ENCODE results near the gene POU2F3.
"Not testable (repeated sequence)": the region's sequence is repeated elsewhere in the genome, so short reads cannot be mapped to it uniquely, and the experiment has no call there.

The POU2F3 gene

DNA sequence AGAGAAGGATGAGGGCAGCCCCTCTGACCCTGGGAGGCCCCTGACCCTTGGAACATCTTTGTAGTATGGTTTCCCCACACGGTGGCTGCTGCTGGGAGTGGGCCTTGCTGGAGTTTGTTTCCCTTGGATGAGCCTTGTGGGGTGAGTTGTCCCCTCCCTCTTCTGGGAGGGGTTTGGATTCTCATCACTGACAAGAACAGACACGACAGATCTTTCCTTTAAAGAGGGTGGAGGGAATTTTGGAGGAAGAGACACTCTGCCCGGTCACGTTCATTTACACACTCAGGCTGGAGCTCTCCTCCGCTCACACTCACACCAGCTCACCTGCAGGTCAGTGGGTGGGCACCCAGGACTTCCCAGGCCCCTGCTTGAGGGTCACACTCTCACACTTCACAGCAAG lies 31.7 kb downstream of the POU2F3 start:
- ATAC-seq (no peak), DNase-seq (no peak)
- H3K4me1 Mint-ChIP-seq: no peaks in the 10 kb centered on the region
- H3K27me3 Mint-ChIP-seq: peaks cover 73% of the 10 kb centered on the region
- H3K9me3 Mint-ChIP-seq: no peaks in the 10 kb centered on the region
- H3K4me3 Mint-ChIP-seq: no peak overlapping the region
- no peak overlapping the region for H3K27ac Mint-ChIP-seq

DNA sequence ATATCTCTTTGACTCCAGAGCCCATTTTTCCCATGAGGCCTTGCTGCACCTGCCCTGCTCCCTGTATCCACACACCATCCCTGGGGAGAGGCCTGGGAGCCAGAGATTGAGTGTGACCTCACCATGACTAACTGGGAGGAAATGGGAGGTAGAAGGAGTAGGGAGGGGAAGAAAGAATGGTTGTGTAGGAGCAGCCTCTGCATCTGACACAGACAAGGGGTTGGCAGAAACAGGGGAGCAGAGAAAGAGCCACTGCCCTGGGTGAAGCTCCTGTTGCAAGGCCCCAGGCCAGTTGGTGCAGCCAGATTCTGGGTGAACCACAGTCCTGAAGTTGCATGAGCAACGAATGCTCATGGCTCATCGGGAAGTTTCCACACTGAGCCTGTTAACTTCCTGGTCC lies 32.4 kb downstream of the POU2F3 start:
- Mint-ChIP-seq H3K4me3 (no peak overlapping the region), H3K27ac (no peak overlapping the region), H3K4me1 (no peaks in the 10 kb centered on the region), H3K9me3 (no peaks in the 10 kb centered on the region), H3K27me3 (peaks cover 67% of the 10 kb centered on the region)
- ATAC-seq (no peak), DNase-seq (no peak)

DNA sequence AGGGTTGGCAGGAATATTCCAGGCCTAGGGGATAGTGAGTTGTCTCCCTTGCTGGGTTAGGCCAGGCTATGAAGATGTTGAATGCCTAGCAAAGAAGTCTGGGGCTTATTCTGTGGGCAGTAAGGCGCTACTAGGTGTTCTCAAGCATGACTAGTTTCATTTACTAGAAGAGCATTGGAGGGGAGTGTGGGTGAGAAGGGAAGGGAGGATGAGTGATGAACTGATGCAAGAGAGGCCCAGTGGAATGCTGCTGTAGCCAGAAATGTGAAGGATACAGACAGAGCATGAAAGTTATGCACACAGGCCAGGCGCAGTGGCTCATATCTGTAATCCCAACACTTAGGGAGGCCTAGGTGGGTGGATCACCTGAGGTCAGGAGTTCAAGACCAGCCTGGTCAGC lies 33.5 kb downstream of the POU2F3 start:
- Mint-ChIP-seq H3K4me3 (no peak overlapping the region), H3K27me3 (peaks cover 66% of the 10 kb centered on the region), H3K9me3 (no peaks in the 10 kb centered on the region), H3K4me1 (no peaks in the 10 kb centered on the region), H3K27ac (no peak overlapping the region)
- no peak for DNase-seq
- ATAC-seq: no peak

DNA sequence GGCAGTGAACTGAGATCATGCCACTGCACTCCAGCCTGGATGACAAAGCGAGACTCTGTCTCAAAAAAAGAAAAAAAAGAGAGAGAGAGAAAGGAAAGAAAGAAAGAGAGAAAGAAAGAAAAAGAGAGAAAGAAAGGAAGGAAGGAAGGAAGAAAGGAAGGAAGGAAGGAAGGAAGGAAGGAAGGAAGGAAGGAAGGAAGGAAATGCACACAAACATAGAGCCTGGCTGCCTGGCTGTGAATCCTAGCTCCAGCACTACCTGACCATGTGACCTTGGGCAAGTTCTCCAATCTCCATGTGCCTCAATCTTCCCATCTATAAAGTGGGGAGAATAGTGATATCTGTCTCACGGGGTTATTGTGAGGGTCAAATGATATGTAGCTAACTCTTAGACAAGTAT lies 34.0 kb downstream of the POU2F3 start:
- ATAC-seq, DNase-seq, H3K4me3 Mint-ChIP-seq, H3K9me3 Mint-ChIP-seq, H3K4me1 Mint-ChIP-seq, H3K27ac Mint-ChIP-seq: not testable (repeated sequence)
- peaks cover 62% of the 10 kb centered on the region for H3K27me3 Mint-ChIP-seq

DNA sequence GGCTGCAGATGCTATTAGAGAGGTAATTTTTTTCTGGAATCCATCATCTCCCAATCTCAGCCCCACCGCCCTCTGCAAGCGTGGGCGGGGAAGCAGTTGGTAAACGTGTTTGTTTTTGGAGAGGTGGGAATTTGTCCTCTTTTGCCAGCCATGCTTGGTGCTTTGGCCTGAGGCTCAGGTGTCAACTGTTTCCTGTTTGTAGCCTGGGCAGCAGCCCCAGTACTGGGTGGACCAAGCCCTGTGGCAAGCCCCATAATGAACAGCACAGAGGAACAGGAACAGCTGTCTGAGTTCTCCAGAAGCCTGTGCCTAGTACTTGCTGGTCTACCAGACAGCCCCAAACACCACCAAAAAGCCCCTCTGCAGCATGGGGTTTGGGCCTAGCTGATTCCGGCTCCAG lies 39.6 kb downstream of the POU2F3 start:
- Mint-ChIP-seq H3K4me1 (no peaks in the 10 kb centered on the region), H3K4me3 (no peak overlapping the region), H3K27ac (no peak overlapping the region), H3K9me3 (no peaks in the 10 kb centered on the region), H3K27me3 (peaks cover 41% of the 10 kb centered on the region)
- ATAC-seq (no peak), DNase-seq (no peak)

DNA sequence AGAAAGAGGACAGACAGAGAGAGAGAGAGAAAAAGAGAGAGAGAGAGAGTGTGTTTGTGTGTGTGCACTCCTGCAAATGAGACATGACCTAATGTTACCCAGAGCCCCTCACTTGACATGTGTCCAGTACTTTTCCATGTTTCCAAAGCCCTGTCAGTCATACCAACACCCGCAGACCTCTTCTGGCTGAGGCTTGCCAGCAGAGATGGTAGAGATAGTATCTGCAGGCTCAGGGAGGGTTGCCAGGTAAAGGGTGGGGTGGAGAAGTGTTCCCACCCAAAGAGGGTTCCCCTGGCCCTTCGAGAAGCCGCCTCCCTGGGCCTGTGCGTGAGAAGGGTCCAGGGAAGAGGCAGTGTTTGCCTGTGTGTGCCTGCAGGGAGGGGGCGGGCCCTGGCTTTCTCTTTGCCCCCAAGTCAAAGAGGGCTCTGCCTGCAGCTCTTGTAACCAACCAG lies 40.7 kb downstream of the POU2F3 start:
- ATAC-seq (no peak), DNase-seq (no peak)
- peaks cover 31% of the 10 kb centered on the region for H3K27me3 Mint-ChIP-seq
- H3K4me1 Mint-ChIP-seq: no peaks in the 10 kb centered on the region
- H3K27ac Mint-ChIP-seq: no peak overlapping the region
- no peaks in the 10 kb centered on the region for H3K9me3 Mint-ChIP-seq
- H3K4me3 Mint-ChIP-seq: no peak overlapping the region

DNA sequence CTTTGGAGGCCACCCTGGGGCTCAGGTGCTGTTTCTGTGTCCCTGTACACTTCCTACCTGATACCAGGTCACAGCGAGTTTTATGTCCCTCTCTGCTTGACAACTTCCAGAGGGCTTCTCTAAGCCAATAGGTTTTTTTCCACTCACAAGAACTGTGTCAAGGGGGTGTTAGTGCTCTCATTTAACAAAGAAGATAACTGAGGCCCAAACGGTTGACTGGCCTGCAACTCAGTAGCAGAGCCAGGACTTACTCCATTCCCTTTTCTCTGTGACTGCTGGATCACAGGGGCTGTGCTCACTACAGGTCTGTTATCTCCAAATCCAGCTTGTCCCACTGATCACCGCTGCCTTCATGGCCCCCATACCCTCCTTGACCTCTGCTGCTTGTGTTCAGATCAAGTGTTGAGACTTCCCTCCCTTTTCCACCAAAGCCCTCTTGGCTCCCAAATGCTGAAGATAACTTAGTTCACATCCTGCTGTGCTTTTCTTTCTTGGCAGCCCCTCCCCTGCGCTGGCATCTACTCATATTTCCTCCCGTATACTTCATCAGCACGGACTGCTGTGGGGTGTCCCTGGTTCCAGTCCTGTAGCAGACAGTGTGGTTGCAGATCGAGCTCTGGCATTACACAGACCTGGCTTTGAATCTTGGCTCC lies 41.3 kb downstream of the POU2F3 start:
- Mint-ChIP-seq H3K4me3 (no peak overlapping the region), H3K27ac (no peak overlapping the region)

DNA sequence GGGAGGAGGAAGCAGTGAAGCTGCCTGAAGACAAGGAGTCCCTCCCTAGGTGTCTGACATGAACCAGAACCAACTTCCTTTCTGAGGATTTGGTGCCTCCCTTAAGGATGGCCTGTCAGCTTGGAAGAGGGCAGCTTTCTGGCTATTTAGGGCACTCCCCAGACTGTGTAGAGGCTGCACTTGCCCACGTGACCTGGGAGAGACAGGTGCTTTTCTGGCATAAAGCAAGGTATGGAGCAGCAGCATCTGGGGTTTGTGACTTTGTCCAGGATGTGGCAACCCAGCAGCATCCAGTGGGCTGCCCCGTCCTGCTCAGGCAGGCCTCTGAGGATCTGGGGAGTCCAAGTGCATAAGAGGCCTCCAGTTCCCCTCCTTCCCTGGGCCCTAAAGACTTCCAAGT lies 43.2 kb downstream of the POU2F3 start:
- no peak overlapping the region for H3K27ac Mint-ChIP-seq

More for the DNA sequence above, 41.3 kb downstream of the POU2F3 start:
- H3K9me3 Mint-ChIP-seq: no peaks in the 10 kb centered on the region
- no peaks in the 10 kb centered on the region for H3K4me1 Mint-ChIP-seq
- H3K27me3 Mint-ChIP-seq: peaks cover 26% of the 10 kb centered on the region
- DNase-seq (no peak), ATAC-seq (no peak)

DNA sequence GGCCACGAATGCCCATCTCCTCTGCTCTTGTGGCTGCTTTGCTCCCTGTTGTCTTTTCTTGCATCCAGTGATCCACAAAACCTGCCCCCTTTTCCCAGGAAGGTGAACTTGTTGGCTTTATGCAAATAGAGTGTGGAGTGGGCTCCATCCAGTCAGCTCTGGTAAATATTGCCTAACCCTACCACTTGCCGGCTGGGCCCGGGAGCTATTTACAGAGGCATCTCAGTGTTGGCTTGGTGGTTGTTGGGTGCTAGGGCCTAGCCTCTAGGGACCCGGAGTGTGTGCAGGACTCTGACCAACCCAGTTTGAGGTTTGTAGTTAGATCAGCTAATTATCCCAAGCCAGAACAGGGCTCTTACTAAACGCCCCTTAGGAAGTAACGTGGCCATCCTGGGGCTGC lies 44.3 kb downstream of the POU2F3 start:
- Mint-ChIP-seq H3K4me3 (no peak overlapping the region), H3K27me3 (peaks cover 24% of the 10 kb centered on the region), H3K27ac (no peak overlapping the region), H3K9me3 (no peaks in the 10 kb centered on the region), H3K4me1 (no peaks in the 10 kb centered on the region)
- no peak for ATAC-seq
- DNase-seq: no peak

More for the DNA sequence above, 43.2 kb downstream of the POU2F3 start:
- ATAC-seq: no peak
- H3K27me3 Mint-ChIP-seq: peaks cover 24% of the 10 kb centered on the region
- DNase-seq: no peak
- H3K9me3 Mint-ChIP-seq: no peaks in the 10 kb centered on the region
- no peak overlapping the region for H3K4me3 Mint-ChIP-seq
- no peaks in the 10 kb centered on the region for H3K4me1 Mint-ChIP-seq

DNA sequence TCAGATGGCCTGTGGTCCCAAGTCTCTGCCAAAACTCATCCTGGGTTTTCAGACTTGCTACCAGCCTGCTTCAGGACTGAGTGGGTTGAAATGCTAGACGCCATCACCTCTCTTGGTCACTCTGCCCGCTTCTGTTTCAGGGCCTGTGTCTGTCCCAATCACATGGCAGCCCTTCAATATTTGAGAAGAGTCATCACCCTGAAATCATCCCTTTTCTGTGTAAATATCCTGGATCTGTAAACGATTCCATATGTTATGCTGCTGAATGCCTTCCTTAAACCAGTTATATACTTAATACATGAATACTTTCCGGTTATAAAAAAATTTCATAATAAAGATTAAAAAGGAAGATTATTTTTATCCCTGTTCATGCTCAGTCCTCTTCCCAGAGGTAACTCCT lies 45.3 kb downstream of the POU2F3 start:
- Mint-ChIP-seq H3K9me3 (no peaks in the 10 kb centered on the region), H3K27me3 (peaks cover 29% of the 10 kb centered on the region), H3K27ac (no peak overlapping the region), H3K4me1 (peaks cover 5% of the 10 kb centered on the region), H3K4me3 (no peak overlapping the region)
- ATAC-seq: no peak
- DNase-seq: no peak

DNA sequence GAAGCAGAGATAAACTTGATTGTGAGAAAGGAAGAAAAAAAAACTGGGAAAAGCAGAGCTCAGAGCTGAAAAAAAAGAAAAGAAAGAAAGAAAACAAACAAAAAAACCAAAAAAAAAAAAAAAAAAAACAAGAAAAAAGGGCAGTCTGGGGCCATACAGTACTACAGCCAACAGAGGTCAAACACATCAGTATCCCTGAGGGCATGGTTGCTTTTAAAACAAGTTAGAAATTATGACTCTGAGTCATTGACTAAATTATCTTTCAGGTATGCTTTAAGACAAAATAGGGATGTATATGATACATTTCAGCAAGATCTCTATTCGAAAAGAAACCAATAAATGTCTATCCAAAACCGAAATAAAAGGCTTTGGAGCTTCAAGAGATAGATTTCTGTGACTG lies 48.1 kb downstream of the POU2F3 start:
- no peak for DNase-seq
- ATAC-seq: no peak
- Mint-ChIP-seq H3K4me3 (no peak overlapping the region), H3K9me3 (no peaks in the 10 kb centered on the region), H3K27ac (no peak overlapping the region), H3K27me3 (peaks cover 28% of the 10 kb centered on the region), H3K4me1 (peaks cover 5% of the 10 kb centered on the region)

DNA sequence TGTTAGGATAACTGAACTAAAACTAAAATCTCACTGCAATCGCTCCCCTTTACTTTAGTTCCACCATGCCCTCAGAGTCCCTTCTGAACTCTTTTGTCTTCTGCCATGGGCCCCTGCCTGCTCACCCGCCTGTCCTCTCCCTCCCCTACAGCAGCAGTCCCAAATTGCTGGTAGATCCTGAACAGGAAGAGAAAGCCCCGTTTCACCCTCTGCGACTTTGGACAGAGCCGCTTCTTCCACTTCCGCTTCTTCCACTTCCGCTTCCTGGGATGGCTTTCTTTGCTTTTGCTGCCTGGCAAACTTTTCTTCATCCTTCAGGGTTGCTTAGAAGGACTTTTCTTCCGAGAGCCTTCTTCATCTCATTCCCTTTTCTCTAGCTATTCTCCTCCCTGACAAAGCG lies 49.5 kb downstream of the POU2F3 start:
- Mint-ChIP-seq H3K27ac (no peak overlapping the region), H3K9me3 (no peaks in the 10 kb centered on the region), H3K4me1 (peaks cover 5% of the 10 kb centered on the region), H3K4me3 (no peak overlapping the region), H3K27me3 (peaks cover 42% of the 10 kb centered on the region)
- ATAC-seq: no peak
- no peak for DNase-seq

DNA sequence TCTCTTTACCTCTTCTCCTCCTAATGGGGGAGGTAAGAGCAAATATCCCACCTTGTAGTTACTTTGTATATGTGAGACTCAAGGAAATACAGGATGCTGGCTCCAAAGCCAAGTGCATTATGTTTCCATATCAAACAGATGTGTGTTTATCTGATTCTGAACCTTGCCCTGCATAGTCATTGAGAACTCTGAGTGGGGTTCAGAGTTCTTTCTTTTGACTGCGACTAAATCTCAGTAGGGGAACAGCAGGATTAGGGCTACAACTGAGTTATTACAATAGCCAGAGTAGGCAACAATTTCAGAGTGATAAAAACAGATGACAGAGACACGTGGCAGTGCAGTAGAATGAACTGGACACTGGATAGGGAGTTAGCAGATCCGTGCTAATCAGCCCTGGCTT lies 51.0 kb downstream of the POU2F3 start:
- H3K4me1 Mint-ChIP-seq: peaks cover 5% of the 10 kb centered on the region
- no peak for DNase-seq
- no peak overlapping the region for H3K4me3 Mint-ChIP-seq
- ATAC-seq: no peak
- H3K27ac Mint-ChIP-seq: no peak overlapping the region
- H3K27me3 Mint-ChIP-seq: peaks cover 54% of the 10 kb centered on the region
- H3K9me3 Mint-ChIP-seq: no peaks in the 10 kb centered on the region

DNA sequence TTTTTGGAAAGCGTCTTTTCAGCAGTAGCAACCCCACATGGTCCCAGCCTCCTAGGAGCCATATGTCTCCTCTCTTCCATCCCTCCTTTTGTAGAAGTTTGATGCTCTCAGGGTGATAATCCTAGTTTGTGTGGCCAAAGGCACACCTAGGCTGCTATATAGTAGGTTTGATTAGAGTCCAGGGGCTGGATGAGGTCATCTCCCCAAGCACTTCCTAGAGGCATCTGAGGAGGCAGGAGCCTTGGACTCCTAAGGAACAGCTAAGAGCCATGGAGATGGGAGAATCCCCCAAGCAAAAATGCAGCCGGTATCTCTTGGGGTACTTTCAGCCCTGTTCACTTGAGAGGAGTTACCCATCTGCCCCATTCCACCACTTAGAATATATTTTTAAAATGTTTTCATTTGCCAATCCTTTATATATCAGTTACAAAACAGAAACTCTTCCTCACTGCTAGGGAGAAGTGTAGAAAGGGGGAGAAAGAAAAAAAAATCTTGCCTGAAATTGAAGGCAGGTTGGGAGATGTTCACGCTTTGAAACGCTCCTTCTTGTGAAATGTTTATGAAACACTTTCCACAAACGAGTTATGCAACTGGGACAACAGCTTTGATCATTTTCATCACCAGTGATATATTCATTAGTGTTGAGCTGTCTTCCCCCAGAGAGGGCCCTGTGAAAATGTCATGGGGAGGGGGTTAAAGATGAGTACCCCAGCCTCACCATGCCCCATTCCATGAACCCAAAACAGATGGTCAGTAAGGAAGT lies 53.3 kb downstream of the POU2F3 start:
- Mint-ChIP-seq H3K27ac (no peak overlapping the region), H3K4me3 (no peak overlapping the region), H3K9me3 (no peaks in the 10 kb centered on the region), H3K4me1 (peaks cover 5% of the 10 kb centered on the region), H3K27me3 (peaks cover 73% of the 10 kb centered on the region)
- no peak for ATAC-seq
- no peak for DNase-seq

DNA sequence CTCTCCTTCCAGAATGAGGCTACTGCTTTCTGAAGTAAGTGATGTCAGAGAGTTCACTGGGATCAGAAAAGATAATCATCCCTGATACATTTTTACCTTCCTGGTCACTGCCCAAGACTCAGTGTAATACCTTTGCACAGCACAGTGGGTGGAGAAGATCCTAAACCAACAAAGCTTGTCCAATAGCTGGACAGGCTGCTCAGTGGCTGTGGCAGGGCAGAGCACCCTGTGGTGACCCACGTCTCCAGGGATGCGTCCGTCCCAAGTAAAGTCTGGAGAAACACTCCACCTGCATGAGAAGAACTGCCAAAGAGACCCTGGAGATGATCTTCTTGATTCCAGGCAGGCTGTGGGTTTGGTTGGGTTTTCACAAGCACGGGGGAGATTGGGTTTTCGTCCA lies 54.2 kb downstream of the POU2F3 start:
- peaks cover 5% of the 10 kb centered on the region for H3K4me1 Mint-ChIP-seq
- DNase-seq: no peak
- no peak for ATAC-seq
- H3K4me3 Mint-ChIP-seq: no peak overlapping the region
- H3K27ac Mint-ChIP-seq: no peak overlapping the region
- peaks cover 77% of the 10 kb centered on the region for H3K27me3 Mint-ChIP-seq
- H3K9me3 Mint-ChIP-seq: no peaks in the 10 kb centered on the region

DNA sequence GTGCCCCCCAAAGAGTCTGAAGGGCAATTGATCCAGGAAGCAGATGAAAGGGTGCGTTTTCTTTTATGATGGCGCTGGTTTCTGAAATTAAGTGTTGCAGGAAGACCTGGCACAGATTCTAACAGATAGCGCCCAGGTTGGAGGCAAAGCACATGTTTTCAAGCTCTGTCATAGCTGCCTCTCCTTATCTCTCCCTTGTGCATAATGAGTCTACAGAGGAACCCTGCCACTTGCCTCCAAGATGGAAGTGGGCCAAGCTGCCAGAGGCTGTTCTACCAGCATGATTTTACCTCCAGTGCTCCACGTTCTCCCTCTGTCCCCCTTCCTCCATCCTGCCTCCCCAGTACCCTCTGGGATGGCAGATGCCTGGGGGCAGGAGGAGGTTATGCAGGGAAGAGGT lies 55.2 kb downstream of the POU2F3 start:
- Mint-ChIP-seq H3K4me3 (no peak overlapping the region), H3K27ac (no peak overlapping the region), H3K9me3 (no peaks in the 10 kb centered on the region), H3K27me3 (peaks cover 75% of the 10 kb centered on the region), H3K4me1 (no peaks in the 10 kb centered on the region)
- no peak for ATAC-seq
- no peak for DNase-seq

DNA sequence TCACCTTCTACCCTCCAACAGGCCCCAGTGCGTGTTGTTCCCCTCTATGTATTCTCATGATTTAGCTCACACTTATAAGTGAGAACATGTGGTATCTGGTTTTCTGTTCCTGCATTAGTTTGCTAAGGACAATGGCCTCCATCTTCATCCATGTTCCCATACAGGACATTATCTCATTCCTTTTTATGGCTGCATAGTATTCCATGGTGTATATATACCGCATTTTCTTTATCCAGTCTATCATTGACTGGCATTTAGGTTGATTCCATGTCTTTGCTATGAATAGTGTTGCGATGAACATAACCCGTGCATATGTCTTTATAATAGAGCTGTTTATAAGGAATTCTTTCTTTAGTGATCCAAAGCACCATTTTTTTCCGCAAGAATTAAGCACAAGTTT lies 56.6 kb downstream of the POU2F3 start:
- H3K27me3 Mint-ChIP-seq: peaks cover 75% of the 10 kb centered on the region
- H3K4me1 Mint-ChIP-seq: no peaks in the 10 kb centered on the region
- ATAC-seq: no peak
- no peak overlapping the region for H3K27ac Mint-ChIP-seq
- H3K9me3 Mint-ChIP-seq: no peaks in the 10 kb centered on the region
- no peak overlapping the region for H3K4me3 Mint-ChIP-seq
- DNase-seq: no peak
